K562 (cell line): ENCODE results near the gene GMPR. TPM values are rescaled to one million over a fixed set of nuclear protein-coding genes. Genes with fewer than 3 reads are reported as not detected.

ENCODE experiments used
- HDAC3 ChIP-seq: fragments of 450-650 bp; IDR thresholded peaks from 2 replicates; pipeline ENCODE4 v1.6.1; 2018; ENCODE audit warnings: borderline replicate concordance, mild to moderate bottlenecking, moderate library complexity; ENCODE audit not compliant: partially characterized antibody
- KLF13 ChIP-seq: fragments of 450-650 bp; IDR thresholded peaks from 2 replicates; pipeline ENCODE4 v1.6.1; 2016; ENCODE audit warnings: missing genetic modification characterization, low read depth, mild to moderate bottlenecking, missing compliant biosample characterization, moderate library complexity, borderline replicate concordance
- MYBL2 ChIP-seq, 2 experiments: fragments of 450-650 bp in 1 of 2; sonication (generic) in 1 of 2; formaldehyde crosslinking in 1 of 2; IDR thresholded peaks; 2 replicates each; pipeline versions ENCODE4 v1.6.1 to v1.8.1; 2017 to 2022; ENCODE audit warnings: borderline replicate concordance in 1 of 2, inconsistent platforms in 1 of 2, low read depth in 1 of 2, mild to moderate bottlenecking in 1 of 2, missing genetic modification reagents in 1 of 2, moderate library complexity in 1 of 2
- SMARCB1 ChIP-seq: IDR thresholded peaks from 2 replicates; pipeline ENCODE4 v1.6.1; 2011; ENCODE audit warnings: improper control_type of control experiment, low read depth; ENCODE audit not compliant: insufficient read length
- SREBF1 ChIP-seq: fragments of 150-350 bp; IDR thresholded peaks from 2 replicates; pipeline ENCODE4 v1.6.1; 2014; ENCODE audit warnings: antibody characterized with exemption, low read depth, low read length, borderline replicate concordance
- SRSF9 ChIP-seq: fragments of 200-400 bp; formaldehyde crosslinking; IDR thresholded peaks from 2 replicates; pipeline ENCODE4 v1.6.1; 2017; ENCODE audit warnings: low read depth, low read length, borderline replicate concordance
- ZNF184 ChIP-seq: sonication (generic); formaldehyde crosslinking; IDR thresholded peaks from 2 replicates; pipeline ENCODE4 v1.5.0; 2020; ENCODE audit warnings: missing genetic modification reagents
- polyA plus RNA-seq, 8 experiments: library from polyadenylated mRNA; depleted of rRNA in 4 of 8; stranded (reverse) in 5 of 8; unstranded in 3 of 8; fragments of >200 nt; fragmentation: Nextera tagmentation in 2 of 8; fragmentation: Illumina TruSeq in 1 of 8; extraction: Ambion mirVana in 2 of 8; extraction: Trizol in 1 of 8; gene quantifications; 2 replicates each; pipeline versions ENCODE4 v1.2.1 to v1.2.3, GENCODE V29; 2011 to 2014; ENCODE audit warnings: inconsistent platforms in 1 of 8, missing spikeins in 1 of 8
- total RNA-seq, 7 experiments: library from RNA; depleted of rRNA in 6 of 7; stranded (reverse); fragments of >200 nt in 6 of 7; fragmentation: Illumina TruSeq in 2 of 7; extraction: Trizol in 2 of 7; gene quantifications; 2 replicates each; pipeline versions ENCODE4 v1.2.1 to v1.2.3, GENCODE V29; 2011 to 2021; ENCODE audit warnings: low replicate concordance in 1 of 7
- TF ChIP-seq, protein P1 (sequence below): fragments of 450-650 bp; formaldehyde crosslinking; IDR thresholded peaks from 2 replicates; pipeline ENCODE4 v1.4.0; 2022; ENCODE audit warnings: missing genetic modification characterization
- TF ChIP-seq, protein P2 (sequence below): fragments of 250-450 bp; sonication (Bioruptor Pico); IDR thresholded peaks from 2 replicates; pipeline ENCODE4 v1.5.1; 2021; ENCODE audit warnings: mild to moderate bottlenecking
- TF ChIP-seq, protein P3 (sequence below): fragments of 450-650 bp; IDR thresholded peaks from 2 replicates; pipeline ENCODE4 v1.6.1; 2016; ENCODE audit warnings: missing biosample characterization, missing genetic modification characterization
- TF ChIP-seq, protein P4 (sequence below): IDR thresholded peaks from 2 replicates; pipeline ENCODE4 v1.6.1; 2011; ENCODE audit not compliant: insufficient read length; ENCODE audit errors: extremely low read depth
- TF ChIP-seq, protein P5 (sequence below): sonication (generic); formaldehyde crosslinking; IDR thresholded peaks from 2 replicates; pipeline ENCODE4 v1.8.1; 2022; ENCODE audit warnings: missing genetic modification reagents
- TF ChIP-seq, protein P6 (sequence below): sonication (generic); formaldehyde crosslinking; IDR thresholded peaks from 2 replicates; pipeline ENCODE4 v1.8.1; 2023; ENCODE audit warnings: missing genetic modification reagents, mild to moderate bottlenecking, borderline replicate concordance

The GMPR gene
- total and polyA plus RNA-seq, 9 of the 15 experiments (the other 6 are each of a cell fraction or from before 2014, with no cell fraction given), result 34.6 to 83.7 (median 49.8) TPM

DNA sequence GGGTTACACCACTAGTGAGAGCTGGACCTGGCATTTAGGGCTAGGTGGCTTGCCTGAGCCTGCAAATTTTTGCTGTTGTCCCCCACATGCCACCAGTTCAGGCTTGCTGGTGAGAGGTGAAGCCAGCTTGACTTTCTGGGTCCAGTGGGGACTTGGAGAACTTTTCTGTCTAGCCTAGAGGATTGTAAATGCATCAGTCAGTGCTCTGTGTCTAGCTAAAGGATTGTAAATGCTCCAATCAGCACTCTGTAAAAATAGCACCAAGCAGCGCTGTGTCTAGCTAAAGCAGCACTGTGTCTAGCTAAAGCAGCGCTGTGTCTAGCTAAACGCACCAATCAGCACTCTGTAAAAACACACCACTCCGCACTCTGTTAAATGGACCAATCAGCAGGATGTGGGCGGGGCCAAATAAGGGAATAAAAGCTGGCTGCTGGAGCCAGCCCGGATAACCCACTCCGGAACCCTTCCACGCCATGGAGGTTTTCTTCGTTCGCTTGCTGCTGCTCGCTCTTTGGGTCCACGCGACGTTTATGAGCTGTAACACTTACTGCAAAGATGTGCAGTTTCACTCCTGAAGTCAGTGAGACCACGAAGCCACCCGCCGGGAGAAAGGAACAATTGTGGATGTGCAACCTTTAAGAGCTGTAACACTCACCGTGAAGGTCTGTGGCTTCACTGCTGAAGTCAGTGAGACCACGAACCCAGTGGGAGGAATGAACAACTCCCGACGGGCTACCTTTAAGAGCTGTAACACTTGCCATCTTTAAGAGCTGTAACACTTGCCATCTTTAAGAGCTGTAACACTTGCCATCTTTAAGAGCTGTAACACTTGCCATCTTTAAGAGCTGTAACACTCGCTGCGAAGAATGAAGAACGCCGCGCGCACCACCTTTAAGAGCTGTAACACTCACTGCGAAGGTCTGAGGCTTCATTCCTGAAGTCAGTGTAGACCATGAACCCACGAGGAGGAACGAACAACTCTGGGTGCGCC, 27.3 kb downstream of the GMPR start (continued):
- TF ChIP-seq, protein P1, sequence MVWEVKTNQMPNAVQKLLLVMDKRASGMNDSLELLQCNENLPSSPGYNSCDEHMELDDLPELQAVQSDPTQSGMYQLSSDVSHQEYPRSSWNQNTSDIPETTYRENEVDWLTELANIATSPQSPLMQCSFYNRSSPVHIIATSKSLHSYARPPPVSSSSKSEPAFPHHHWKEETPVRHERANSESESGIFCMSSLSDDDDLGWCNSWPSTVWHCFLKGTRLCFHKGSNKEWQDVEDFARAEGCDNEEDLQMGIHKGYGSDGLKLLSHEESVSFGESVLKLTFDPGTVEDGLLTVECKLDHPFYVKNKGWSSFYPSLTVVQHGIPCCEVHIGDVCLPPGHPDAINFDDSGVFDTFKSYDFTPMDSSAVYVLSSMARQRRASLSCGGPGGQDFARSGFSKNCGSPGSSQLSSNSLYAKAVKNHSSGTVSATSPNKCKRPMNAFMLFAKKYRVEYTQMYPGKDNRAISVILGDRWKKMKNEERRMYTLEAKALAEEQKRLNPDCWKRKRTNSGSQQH (CRISPR knock-in tag), result peak; percentile 90
- TF ChIP-seq KLF13 (tag), result peak; percentile 71; the same call in 1 of the 2 replicates
- no peak for TF ChIP-seq ZNF184
- TF ChIP-seq HDAC3, result peak; percentile 82
- peak; percentile 100 for TF ChIP-seq SREBF1
- TF ChIP-seq, protein P2, sequence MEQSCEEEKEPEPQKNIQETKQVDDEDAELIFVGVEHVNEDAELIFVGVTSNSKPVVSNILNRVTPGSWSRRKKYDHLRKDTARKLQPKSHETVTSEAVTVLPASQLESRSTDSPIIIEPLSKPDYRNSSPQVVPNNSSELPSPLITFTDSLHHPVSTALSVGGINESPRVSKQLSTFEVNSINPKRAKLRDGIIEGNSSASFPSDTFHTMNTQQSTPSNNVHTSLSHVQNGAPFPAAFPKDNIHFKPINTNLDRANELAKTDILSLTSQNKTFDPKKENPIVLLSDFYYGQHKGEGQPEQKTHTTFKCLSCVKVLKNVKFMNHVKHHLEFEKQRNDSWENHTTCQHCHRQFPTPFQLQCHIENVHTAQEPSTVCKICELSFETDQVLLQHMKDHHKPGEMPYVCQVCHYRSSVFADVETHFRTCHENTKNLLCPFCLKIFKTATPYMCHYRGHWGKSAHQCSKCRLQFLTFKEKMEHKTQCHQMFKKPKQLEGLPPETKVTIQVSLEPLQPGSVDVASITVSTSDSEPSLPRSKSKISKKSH (CRISPR knock-in tag), result no peak
- TF ChIP-seq, protein P3, sequence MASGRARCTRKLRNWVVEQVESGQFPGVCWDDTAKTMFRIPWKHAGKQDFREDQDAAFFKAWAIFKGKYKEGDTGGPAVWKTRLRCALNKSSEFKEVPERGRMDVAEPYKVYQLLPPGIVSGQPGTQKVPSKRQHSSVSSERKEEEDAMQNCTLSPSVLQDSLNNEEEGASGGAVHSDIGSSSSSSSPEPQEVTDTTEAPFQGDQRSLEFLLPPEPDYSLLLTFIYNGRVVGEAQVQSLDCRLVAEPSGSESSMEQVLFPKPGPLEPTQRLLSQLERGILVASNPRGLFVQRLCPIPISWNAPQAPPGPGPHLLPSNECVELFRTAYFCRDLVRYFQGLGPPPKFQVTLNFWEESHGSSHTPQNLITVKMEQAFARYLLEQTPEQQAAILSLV (tag), result no peak
- TF ChIP-seq, protein P4, sequence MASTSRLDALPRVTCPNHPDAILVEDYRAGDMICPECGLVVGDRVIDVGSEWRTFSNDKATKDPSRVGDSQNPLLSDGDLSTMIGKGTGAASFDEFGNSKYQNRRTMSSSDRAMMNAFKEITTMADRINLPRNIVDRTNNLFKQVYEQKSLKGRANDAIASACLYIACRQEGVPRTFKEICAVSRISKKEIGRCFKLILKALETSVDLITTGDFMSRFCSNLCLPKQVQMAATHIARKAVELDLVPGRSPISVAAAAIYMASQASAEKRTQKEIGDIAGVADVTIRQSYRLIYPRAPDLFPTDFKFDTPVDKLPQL, result peak; percentile 94
- TF ChIP-seq, protein P5, sequence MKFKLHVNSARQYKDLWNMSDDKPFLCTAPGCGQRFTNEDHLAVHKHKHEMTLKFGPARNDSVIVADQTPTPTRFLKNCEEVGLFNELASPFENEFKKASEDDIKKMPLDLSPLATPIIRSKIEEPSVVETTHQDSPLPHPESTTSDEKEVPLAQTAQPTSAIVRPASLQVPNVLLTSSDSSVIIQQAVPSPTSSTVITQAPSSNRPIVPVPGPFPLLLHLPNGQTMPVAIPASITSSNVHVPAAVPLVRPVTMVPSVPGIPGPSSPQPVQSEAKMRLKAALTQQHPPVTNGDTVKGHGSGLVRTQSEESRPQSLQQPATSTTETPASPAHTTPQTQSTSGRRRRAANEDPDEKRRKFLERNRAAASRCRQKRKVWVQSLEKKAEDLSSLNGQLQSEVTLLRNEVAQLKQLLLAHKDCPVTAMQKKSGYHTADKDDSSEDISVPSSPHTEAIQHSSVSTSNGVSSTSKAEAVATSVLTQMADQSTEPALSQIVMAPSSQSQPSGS (CRISPR knock-in tag), result no peak
- no peak for TF ChIP-seq SRSF9
- TF ChIP-seq, protein P6, sequence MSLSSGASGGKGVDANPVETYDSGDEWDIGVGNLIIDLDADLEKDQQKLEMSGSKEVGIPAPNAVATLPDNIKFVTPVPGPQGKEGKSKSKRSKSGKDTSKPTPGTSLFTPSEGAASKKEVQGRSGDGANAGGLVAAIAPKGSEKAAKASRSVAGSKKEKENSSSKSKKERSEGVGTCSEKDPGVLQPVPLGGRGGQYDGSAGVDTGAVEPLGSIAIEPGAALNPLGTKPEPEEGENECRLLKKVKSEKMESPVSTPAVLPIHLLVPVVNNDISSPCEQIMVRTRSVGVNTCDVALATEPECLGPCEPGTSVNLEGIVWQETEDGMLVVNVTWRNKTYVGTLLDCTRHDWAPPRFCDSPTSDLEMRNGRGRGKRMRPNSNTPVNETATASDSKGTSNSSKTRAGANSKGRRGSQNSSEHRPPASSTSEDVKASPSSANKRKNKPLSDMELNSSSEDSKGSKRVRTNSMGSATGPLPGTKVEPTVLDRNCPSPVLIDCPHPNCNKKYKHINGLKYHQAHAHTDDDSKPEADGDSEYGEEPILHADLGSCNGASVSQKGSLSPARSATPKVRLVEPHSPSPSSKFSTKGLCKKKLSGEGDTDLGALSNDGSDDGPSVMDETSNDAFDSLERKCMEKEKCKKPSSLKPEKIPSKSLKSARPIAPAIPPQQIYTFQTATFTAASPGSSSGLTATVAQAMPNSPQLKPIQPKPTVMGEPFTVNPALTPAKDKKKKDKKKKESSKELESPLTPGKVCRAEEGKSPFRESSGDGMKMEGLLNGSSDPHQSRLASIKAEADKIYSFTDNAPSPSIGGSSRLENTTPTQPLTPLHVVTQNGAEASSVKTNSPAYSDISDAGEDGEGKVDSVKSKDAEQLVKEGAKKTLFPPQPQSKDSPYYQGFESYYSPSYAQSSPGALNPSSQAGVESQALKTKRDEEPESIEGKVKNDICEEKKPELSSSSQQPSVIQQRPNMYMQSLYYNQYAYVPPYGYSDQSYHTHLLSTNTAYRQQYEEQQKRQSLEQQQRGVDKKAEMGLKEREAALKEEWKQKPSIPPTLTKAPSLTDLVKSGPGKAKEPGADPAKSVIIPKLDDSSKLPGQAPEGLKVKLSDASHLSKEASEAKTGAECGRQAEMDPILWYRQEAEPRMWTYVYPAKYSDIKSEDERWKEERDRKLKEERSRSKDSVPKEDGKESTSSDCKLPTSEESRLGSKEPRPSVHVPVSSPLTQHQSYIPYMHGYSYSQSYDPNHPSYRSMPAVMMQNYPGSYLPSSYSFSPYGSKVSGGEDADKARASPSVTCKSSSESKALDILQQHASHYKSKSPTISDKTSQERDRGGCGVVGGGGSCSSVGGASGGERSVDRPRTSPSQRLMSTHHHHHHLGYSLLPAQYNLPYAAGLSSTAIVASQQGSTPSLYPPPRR (CRISPR knock-in tag), result peak; percentile 20
- TF ChIP-seq MYBL2 (IDR thresholded peaks at IDR 0.05; ENCODE audit: low read depth), result no peak; the same call in 1 of the 2 replicates
- no peak for TF ChIP-seq MYBL2 (CRISPR knock-in tag; IDR thresholded peaks at IDR 0.05; ENCODE audit: borderline replicate concordance)
- no peak for TF ChIP-seq SMARCB1
